T-helper 22 cell (primary cell): Measurements from ENCODE around the gene MRO.
"Not testable (repeated sequence)": the region's sequence is repeated elsewhere in the genome, so short reads cannot be mapped to it uniquely, and the experiment has no call there.

Experiments used
- DNase-seq: peaks from one replicate; pipeline ENCODE4 v3.0.0-alpha.2; 2020; ENCODE audit warnings: low read depth

MRO gene

DNA sequence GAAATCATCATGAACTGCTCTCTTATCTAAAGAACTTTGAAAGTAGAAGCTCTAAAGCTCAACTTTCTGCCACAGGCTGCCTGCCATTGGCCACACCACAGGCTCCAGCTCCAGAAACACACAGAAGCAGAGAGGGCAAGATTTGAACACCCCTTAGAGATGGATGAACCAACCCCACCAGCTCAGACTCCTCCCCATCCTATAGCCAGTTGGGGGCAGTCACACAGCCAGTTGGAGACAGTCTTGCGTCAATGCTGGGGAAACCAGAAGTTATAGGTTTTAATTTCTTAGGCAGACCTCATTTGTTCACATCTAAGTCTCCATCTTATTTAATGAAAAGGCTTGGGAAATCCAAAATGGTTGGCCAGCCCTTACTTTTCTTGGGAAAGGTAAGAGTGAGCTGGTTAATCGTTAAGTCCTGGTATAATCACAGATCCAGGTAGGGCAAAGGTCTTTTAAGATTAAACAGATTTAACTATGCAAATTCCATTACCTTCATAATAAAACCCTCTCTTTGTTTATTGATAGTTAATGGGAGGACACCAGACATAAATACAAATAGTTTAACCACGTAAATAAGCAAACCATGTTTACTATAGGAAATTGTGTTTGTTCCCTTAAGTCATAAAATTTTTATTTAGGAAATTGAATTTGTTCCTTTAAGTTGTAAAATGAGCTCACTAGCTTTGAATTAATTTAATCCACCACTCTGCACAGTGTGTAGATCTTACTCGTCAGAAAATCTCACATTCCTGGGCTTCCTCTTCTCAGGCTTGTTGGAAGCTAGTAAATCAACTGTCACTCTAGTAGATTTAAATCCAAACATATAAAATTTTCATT lies 28.0 kb downstream of the MRO start:
- no peak for DNase-seq

GRCh38 chr18:50790948-50791347 lies 28.9 kb downstream of the MRO start:
- DNase-seq: no peak

- no peak for DNase-seq
Observed at GRCh38 chr18:50790241-50790640, 29.6 kb downstream of the MRO start.

- DNase-seq: no peak
Observed at GRCh38 chr18:50788284-50788683, 31.5 kb downstream of the MRO start.

DNA sequence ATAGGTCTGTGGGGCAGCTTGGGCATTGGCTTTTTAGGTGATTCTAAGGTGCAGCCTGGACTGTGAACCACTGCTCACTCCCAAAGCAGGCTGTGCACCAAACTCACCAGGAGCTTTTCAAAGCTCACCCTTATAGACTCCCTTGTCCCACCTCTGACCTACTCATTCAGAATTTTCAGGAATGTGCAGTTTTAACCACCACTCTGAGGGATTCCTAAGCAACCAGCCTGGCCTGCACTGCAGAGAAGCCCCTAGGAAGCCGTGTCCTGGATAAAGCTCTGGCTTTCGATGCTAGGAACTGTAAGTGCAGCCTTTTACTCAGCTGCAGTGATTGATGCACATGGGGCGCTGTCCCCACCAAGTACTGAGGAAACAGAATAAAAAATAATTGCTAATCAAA lies 33.0 kb downstream of the MRO start:
- DNase-seq: no peak

GRCh38 chr18:50783553-50783952 lies 36.3 kb downstream of the MRO start:
- DNase-seq: no peak

GRCh38 chr18:50779021-50779420 lies 40.8 kb downstream of the MRO start:
- DNase-seq: not testable (repeated sequence)

- DNase-seq: no peak
Observed at GRCh38 chr18:50776383-50776782, 43.4 kb downstream of the MRO start.

- DNase-seq: no peak
Observed at GRCh38 chr18:50775726-50776125, 44.1 kb downstream of the MRO start.

GRCh38 chr18:50775207-50775606 lies 44.6 kb downstream of the MRO start:
- DNase-seq: no peak

GRCh38 chr18:50769463-50769862 lies 50.4 kb downstream of the MRO start:
- DNase-seq: no peak

DNA sequence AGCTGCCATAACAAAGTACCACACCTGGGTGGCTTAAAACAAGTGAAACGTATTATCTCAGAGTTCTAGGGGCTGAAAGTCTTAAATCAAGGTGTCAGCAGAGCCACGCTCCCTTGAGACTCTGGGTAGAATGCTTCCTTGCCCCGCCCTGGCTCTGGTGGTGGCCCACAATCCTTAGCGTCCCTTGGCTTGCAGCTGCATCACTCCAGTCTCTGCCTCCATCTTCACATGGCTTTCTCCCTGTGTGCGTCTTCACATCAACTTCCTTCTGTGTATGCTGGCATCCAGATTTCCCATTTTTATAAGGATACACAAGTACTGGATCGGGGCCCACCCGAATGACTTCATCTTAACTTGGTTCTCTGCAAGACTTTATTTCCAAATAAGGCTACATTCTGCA lies 62.5 kb downstream of the MRO start:
- DNase-seq: no peak

GRCh38 chr18:50754297-50754696 lies 65.5 kb downstream of the MRO start:
- no peak for DNase-seq

DNA sequence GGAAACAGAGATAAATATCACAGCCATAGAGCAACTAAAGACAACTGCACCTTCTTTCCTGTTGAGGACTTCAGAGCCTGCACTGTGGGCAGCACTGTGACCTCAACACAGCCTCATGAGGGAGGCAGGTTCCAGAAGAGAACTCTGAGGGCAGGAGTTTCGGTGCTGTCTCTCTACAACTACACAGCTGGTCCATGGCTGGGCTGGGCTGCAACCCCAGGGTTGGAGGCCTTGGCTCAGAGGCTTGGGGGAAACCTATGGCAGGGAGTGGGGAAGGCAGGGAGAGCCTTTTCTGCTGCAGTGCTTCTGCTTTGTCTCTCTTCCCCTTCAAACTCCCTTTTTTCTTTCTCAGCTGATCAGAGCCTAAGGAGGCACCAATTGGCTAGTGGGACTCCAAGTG lies 66.5 kb downstream of the MRO start:
- no peak for DNase-seq

DNA sequence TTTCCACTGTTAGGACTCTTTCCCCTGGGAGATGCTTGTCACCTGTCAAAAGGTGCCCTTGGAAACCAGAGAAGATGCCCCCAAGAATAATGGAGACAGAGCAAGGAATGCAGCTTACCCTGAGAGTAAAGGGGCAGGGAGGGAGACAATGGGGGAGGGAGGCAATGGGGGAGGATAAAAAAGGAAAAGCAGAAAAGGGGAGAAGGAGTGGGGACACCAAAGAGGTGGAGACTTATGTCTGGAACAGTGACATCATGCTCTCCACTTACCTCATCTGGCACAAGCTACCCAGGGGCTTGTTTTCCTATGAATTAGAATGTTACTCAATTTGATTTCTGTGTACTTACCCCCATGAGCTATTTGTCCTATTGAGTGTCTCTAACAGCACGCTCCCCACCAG lies 67.9 kb downstream of the MRO start:
- no peak for DNase-seq

- no peak for DNase-seq
Observed at GRCh38 chr18:50751490-50751889, 68.3 kb downstream of the MRO start.

GRCh38 chr18:50750546-50750945 lies 69.3 kb downstream of the MRO start:
- no peak for DNase-seq

DNA sequence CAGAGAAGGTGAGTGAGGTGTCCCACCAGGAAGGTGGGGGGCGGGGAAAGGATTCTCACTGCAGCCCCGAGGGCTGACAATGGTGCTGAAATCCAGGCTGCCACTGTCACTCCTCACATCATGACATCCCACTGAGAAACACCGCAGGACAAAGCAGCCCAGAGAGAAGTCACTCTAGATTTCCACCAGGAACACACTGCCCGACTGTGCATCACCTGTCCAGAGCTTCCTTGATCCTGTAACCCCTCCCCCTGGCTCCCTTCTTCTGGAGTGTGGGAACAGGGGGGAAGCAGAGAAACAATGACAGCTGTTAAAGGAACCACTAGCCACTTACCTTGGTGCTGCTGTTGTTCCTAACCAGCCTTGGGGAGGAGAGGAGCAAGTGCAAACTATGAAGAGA lies 69.9 kb downstream of the MRO start:
- no peak for DNase-seq

- DNase-seq: no peak
Observed at GRCh38 chr18:50749421-50749820, 70.4 kb downstream of the MRO start.

DNA sequence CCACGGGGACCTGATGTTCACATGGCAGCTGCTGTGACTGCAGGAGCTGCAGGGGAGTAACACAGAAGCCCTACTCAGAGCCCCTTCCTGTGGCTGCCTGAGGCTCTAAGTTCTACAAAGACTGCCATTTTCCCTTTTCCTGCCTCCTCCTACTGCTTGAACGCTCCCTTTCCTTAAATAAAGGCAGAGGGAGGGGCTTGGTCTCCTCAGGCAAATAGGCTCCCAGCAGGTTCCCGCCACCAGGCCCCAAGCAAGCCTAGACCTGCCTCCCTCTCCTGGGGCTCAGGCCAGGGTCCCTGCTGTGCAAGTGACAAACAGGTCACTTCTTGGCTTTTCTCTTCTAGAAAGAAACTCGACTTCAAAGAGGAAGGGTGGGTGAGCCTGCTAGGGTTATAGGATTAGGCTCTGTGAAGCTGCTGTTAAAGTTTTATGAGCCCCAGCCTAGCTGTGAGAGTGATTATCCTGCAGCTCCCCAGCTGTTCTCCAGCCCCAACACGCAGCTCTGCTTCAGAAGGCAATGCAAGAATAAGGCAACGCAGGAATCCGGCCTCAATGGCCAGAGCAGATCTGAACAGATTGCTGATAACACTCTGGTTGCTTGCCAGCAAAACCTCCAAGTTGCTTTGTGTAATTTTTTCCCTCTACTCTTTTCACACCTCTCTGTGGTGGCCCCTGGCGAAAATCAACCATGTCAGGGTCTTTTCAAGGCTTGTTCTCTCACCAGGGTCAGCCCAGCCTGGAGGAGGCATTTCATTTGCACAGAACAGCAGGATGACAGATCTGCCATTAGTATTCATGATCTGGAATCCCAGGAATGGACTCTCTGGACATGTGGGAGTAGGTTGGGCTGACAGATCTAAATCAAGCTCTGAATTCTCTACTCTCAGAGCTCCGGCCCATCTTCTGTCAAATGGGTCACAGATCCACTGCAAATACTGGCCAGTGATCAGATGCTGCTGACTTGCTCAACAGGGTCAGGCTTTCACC lies 71.3 kb downstream of the MRO start:
- no peak for DNase-seq

GRCh38 chr18:50747849-50748242 lies 72.0 kb downstream of the MRO start:
- DNase-seq: no peak

- DNase-seq: no peak
Observed at GRCh38 chr18:50745945-50746344, 73.9 kb downstream of the MRO start.
